Heart right ventricle (tissue), 16 donors: ENCODE results near the gene SYNE1. TPM values are rescaled to one million over a fixed set of nuclear protein-coding genes. Genes with fewer than 3 reads are reported as not detected.

Experiments used
- ATAC-seq, 8 donors: fragments of 200-7000 bp; cut with Tn5 transposase; one replicate each; pipeline ENCODE4 v1.9.1; 2020; ENCODE audit warnings: mild to moderate bottlenecking in 8 of 8, moderate library complexity in 8 of 8, moderate number of reproducible peaks in 1 of 8
- DNase-seq, 2 donors: peaks; one replicate each; pipeline ENCODE4 v3.0.0-alpha.2; 2020
- H3K27ac ChIP-seq, 10 donors: fragments of 200-600 bp; sonication (generic) in 2 of 10; one replicate each; pipeline versions ENCODE4 v1.5.0 to v1.8.0; 2020 to 2022; ENCODE audit warnings: mild to moderate bottlenecking in 3 of 10
- H3K27me3 ChIP-seq, 7 donors: fragments of 200-600 bp; one replicate each; pipeline ENCODE4 v1.8.0; 2021 to 2022; ENCODE audit warnings: mild to moderate bottlenecking in 2 of 7
- H3K36me3 ChIP-seq, 9 donors: fragments of 200-600 bp; sonication (generic) in 1 of 9; one replicate each; pipeline versions ENCODE4 v1.5.0 to v1.8.0; 2020 to 2022; ENCODE audit warnings: mild to moderate bottlenecking in 2 of 9
- H3K4me1 ChIP-seq, 9 donors: fragments of 200-600 bp; sonication (generic) in 1 of 9; one replicate each; pipeline versions ENCODE4 v1.5.0 to v1.8.0; 2020 to 2022; ENCODE audit warnings: mild to moderate bottlenecking in 4 of 9
- H3K4me3 ChIP-seq, 10 donors: fragments of 200-600 bp; sonication (generic) in 2 of 10; one replicate each; pipeline versions ENCODE4 v1.5.0 to v1.8.0; 2020 to 2022; ENCODE audit warnings: mild to moderate bottlenecking in 7 of 10, moderate library complexity in 2 of 10
- H3K9me3 ChIP-seq, 11 donors: fragments of 200-600 bp in 10 of 11; sonication (generic) in 2 of 11; one replicate each; pipeline versions ENCODE4 v1.5.0 to v1.8.0; 2013 to 2022; ENCODE audit warnings: mild to moderate bottlenecking in 2 of 11, control low read depth in 1 of 11, moderate library complexity in 1 of 11
- CTCF ChIP-seq, 9 donors: fragments of 200-600 bp; sonication (generic) in 2 of 9; IDR thresholded peaks; one replicate each; pipeline versions ENCODE4 v1.5.0 to v1.8.0; 2021 to 2022; ENCODE audit warnings: antibody characterized with exemption in 9 of 9, mild to moderate bottlenecking in 5 of 9, moderate library complexity in 1 of 9
- WGBS, 2 donors: extraction: QIAGEN DNeasy Blood & Tissue Kit; methylation state at CpG; one replicate each; pipeline ENCODE4 v1.1.7; 2013; ENCODE audit warnings: inconsistent platforms in 1 of 2; 5-methylcytosine and 5-hydroxymethylcytosine counted together
- intact Hi-C, 10 donors: fragments of 100-400 bp; cut with DNase I; formaldehyde crosslinking; loops; one replicate each; pipeline versions ENCODE4 v1.11.1 to v1.14.2; 2022
- polyA plus RNA-seq, 2 donors: library from polyadenylated mRNA; stranded (reverse); fragments of 200-250 nt; gene quantifications; one replicate each; pipeline ENCODE4 v1.2.3, GENCODE V29; 2013
- total RNA-seq, 10 donors: library from RNA; stranded (reverse); fragmentation: NEBNext Ultra II Directional in 3 of 10; extraction: Animal tissue kit (Norgen Biotek cat#: 25700) in 3 of 10; gene quantifications; one replicate each; pipeline versions ENCODE4 v1.2.1 to v1.2.4, GENCODE V29; 2021 to 2023
- donor health status: Arrhythmogenic right ventricular cardiomyopathy.
- donor health status: ischemic (EF 13 %, LVEDD 7.1; RV severe dilation, severe dysfunction).
- donor health status: healthy with polysubstance abuse.
- donor health status: DM: no; HTN: yes; CAD: no.
- donor health status: DM: no; HTN: no; CAD: no.
- donor health status: ischemic (EF 25% LVEDD 6.9; RV normal size, moderate dysfunction).
- donor health status: ischemic (EF 25% LVEDD 5.7; RV mildly dilated, moderate dysfunction).
- donor health status: healthy.
- donor health status: DM: yes; HTN: yes; CAD: no.
- donor health status: Ischemic cardiomyopathy.
- donor health status: ischemic (EF 35%, LVEDD 5.7; RV mildly dilated, moderate dysfunction).
- donor health status: nonischemic (EF 11% LVEDD 7.7; RV severe dilation, severe dysfunction).
- donor health status: DM: yes; HTN: yes; CAD: no.
- donor health status: PGD.
- donor health status: ischemic (EF 29% LVEDD 5.4; RV normal size, mild dysfunction).
- donor health status: nonischemic (EF 23%, LVEDD 6.1; RV moderate dilation, normal function).

Gene SYNE1
- total and polyA plus RNA-seq, 12 donors: 18.9 to 176 (median 126) TPM

GRCh38 chr6:152277826-152278329 is 359.3 kb downstream of the SYNE1 start:
- no peak overlapping the region for H3K4me3 ChIP-seq
- H3K27ac ChIP-seq: peak overlapping the region in 8 of 10 donors; percentile 3 to 79 (median 51)
- H3K9me3 ChIP-seq: no peaks in the 10 kb centered on the region
- H3K27me3 ChIP-seq: no peaks in the 10 kb centered on the region
- ATAC-seq: peak; percentile 35 to 91 (median 76)
- DNase-seq: peak; percentile 17 to 49
- WGBS, 2 donors: 60 to 61% methylated on average over 9 of the region's 9 CpGs
- intact Hi-C loops: loop anchor here in 3 of 10 donors (10.0 kb wide), 2 partner anchors 113 to 513 kb away; no protein-coding TSS in a partner anchor
- TF ChIP-seq CTCF (IDR thresholded peaks at IDR 0.05): no peak
- peaks cover 6 to 35% (median 26%) of the 10 kb centered on the region in 9 donors for H3K4me1 ChIP-seq
- H3K36me3 ChIP-seq: peaks cover 0 to 100% (median 33%) of the 10 kb centered on the region in 9 donors

- H3K4me1 ChIP-seq: peaks cover 20 to 62% (median 52%) of the 10 kb centered on the region in 9 donors
- DNase-seq: peak in 1 of 2 donors; percentile 36
- no peak overlapping the region for H3K4me3 ChIP-seq
- peak in 3 of 8 donors; percentile 22 to 29 (median 26) for ATAC-seq
- intact Hi-C loops: loop anchor here in 4 of 10 donors (5.0 to 10.0 kb wide), 3 partner anchors 109 to 511 kb away; no protein-coding TSS in a partner anchor
- TF ChIP-seq CTCF (IDR thresholded peaks at IDR 0.05): no peak
- no peaks in the 10 kb centered on the region for H3K27me3 ChIP-seq
- H3K27ac ChIP-seq: peak overlapping the region in 9 of 10 donors; percentile 0 to 84 (median 69)
- no peaks in the 10 kb centered on the region for H3K9me3 ChIP-seq
- 41% methylated on average over 4 of the region's 4 CpGs for WGBS, 2 donors
- H3K36me3 ChIP-seq: peaks cover 0 to 94% (median 26%) of the 10 kb centered on the region in 9 donors
Observed at GRCh38 chr6:152273638-152274037, 363.5 kb downstream of the SYNE1 start.

GRCh38 chr6:152273002-152273401 is 364.2 kb downstream of the SYNE1 start:
- Histone ChIP-seq H3K27ac (peak overlapping the region; percentile 0 to 84 (median 72)), H3K27me3 (no peaks in the 10 kb centered on the region), H3K36me3 (peaks cover 0 to 92% (median 22%) of the 10 kb centered on the region in 9 donors), H3K4me3 (no peak overlapping the region), H3K9me3 (no peaks in the 10 kb centered on the region), H3K4me1 (peaks cover 18 to 57% (median 47%) of the 10 kb centered on the region in 9 donors)
- DNase-seq (no peak), ATAC-seq (peak in 6 of 8 donors; percentile 46 to 63 (median 55))
- intact Hi-C loops: loop anchor here in 4 of 10 donors (5.0 to 10.0 kb wide), 3 partner anchors 108 to 511 kb away; no protein-coding TSS in a partner anchor
- TF ChIP-seq CTCF (IDR thresholded peaks at IDR 0.05): no peak
- 44 to 45% methylated on average over 3 of the region's 3 CpGs for WGBS, 2 donors

GRCh38 chr6:152272486-152272885 is 364.7 kb downstream of the SYNE1 start:
- DNase-seq (no peak), ATAC-seq (peak in 4 of 8 donors; percentile 9 to 23 (median 20))
- Histone ChIP-seq H3K4me1 (peaks cover 18 to 57% (median 43%) of the 10 kb centered on the region in 9 donors), H3K4me3 (no peak overlapping the region), H3K9me3 (no peaks in the 10 kb centered on the region), H3K36me3 (peaks cover 0 to 92% (median 17%) of the 10 kb centered on the region in 9 donors), H3K27ac (peak overlapping the region; percentile 57 to 84 (median 72)), H3K27me3 (no peaks in the 10 kb centered on the region)
- intact Hi-C loops: loop anchor here in 4 of 10 donors (5.0 to 10.0 kb wide), 3 partner anchors 108 to 510 kb away; no protein-coding TSS in a partner anchor
- 43 to 61% methylated on average over 1 of the region's 1 CpG for WGBS, 2 donors
- no peak for TF ChIP-seq CTCF (IDR thresholded peaks at IDR 0.05)
